ENCODE results near the gene HHIP. TPM values are rescaled to one million over a fixed set of nuclear protein-coding genes. Genes with fewer than 3 reads are reported as not detected.

HHIP gene
- total and polyA plus RNA-seq, 9 of the 15 experiments (the other 6 are each of a cell fraction or from before 2014, with no cell fraction given) = 0.09 TPM; not detected in 8

GRCh38 chr4:144645102-144645630 is 790 bp upstream of the HHIP start:
- in situ Hi-C loops (cut with MboI) = no loop called here
- intact Hi-C loops (cut with micrococcal nuclease) = no loop called here
- DNase-seq (ENCODE audit: extremely low read depth in 1 of 4, low spot score in 3 of 4) = no peak
- H2AFZ ChIP-seq (ENCODE audit: low read depth, low read length) = no peak overlapping the region
- FAIRE-seq = no peak
- ChIA-PET POLR2A (no interaction called here), CTCF (ENCODE audit: low intra/inter-chr PET ratio) (no interaction called here)
- H3K9me3 ChIP-seq (replicated peaks; ENCODE audit: control insufficient read depth, insufficient read depth, low read depth, low read length) = no peaks in the 10 kb centered on the region
- peaks cover 6 to 16% of the 10 kb centered on the region in 2 experiments; a peak in 3 of 5 replicates for H3K27me3 ChIP-seq (ENCODE audit: control insufficient read depth in 2 of 2, insufficient read depth in 2 of 2, low read length in 2 of 2)
- no peaks in the 10 kb centered on the region for H3K36me3 ChIP-seq (ENCODE audit: control insufficient read depth, insufficient read depth, low read length)
- H3K27ac ChIP-seq (ENCODE audit: extremely low read depth, low read depth, low read length) = no peak overlapping the region
- TF ChIP-seq DLX4 (CRISPR knock-in tag; IDR thresholded peaks at IDR 0.05) (no peak), ZHX1 (conservative IDR thresholded peaks at IDR 0.05; ENCODE audit: low read length) (no peak), ARID4B (CRISPR knock-in tag; IDR thresholded peaks at IDR 0.05) (no peak)
- H3K9me1 ChIP-seq (ENCODE audit: control insufficient read depth, insufficient read depth, low read length) = no peaks in the 10 kb centered on the region
- peaks cover 0 to 17% of the 10 kb centered on the region in 2 experiments; a peak in 2 of 5 replicates for H3K4me1 ChIP-seq (replicated peaks in 1 of 2; ENCODE audit: control insufficient read depth in 2 of 2, insufficient read depth in 2 of 2, low read length in 2 of 2)
- no TSS peak for BruUV-seq (replicated peaks)
- H3K9ac ChIP-seq (ENCODE audit: insufficient read depth in 1 of 2, low read depth in 2 of 2, low read length in 2 of 2) = no peak overlapping the region
- no peaks in the 10 kb centered on the region for H3K79me2 ChIP-seq (ENCODE audit: control insufficient read depth, insufficient read depth, low read length)
- H3K4me3 ChIP-seq = no peak overlapping the region
- WGBS (ENCODE audit: insufficient coverage, low coverage, missing lambda C conversion rate) = 40% methylated on average over 11 of the region's 29 CpGs
- no peak for ATAC-seq
- H3K4me2 ChIP-seq (ENCODE audit: insufficient read depth, low read length) = no peak overlapping the region
- no peaks in the 10 kb centered on the region for H4K20me1 ChIP-seq (replicated peaks; ENCODE audit: control insufficient read depth, insufficient read depth, low read length)
